CD4-positive, alpha-beta T cell (primary cell): ENCODE measurements around the gene VPS13D. TPM values are rescaled to one million over a fixed set of nuclear protein-coding genes. Genes with fewer than 3 reads are reported as not detected.
A peak's percentile ranks its signal among the peaks of the same experiment; 100 is the strongest.

Source experiments
- ATAC-seq: fragments of 200-7000 bp; cut with Tn5 transposase; one replicate; pipeline ENCODE4 v1.10.0; 2022; ENCODE audit warnings: mild to moderate bottlenecking; ENCODE audit not compliant: poor library complexity
- CTCF ChIA-PET: fragments of 350-600 bp; sonication (Branson Sonifier 250); formaldehyde crosslinking; loops from one replicate; lab custom pipeline; 2021; ENCODE audit warnings: antibody characterized with exemption, inconsistent platforms; lab: Charles Lee
- POLR2A ChIA-PET: fragments of 350-600 bp; sonication (Branson Sonifier 250); formaldehyde crosslinking; loops from one replicate; lab custom pipeline; 2021; ENCODE audit warnings: antibody characterized with exemption, inconsistent platforms; lab: Charles Lee
- DNase-seq, 14 experiments: peaks; one replicate each; pipeline ENCODE4 v3.0.0-alpha.2; 2013 to 2020; ENCODE audit warnings: mixed read lengths in 2 of 14
- H3K27ac ChIP-seq, 2 donors: one replicate each; pipeline versions ENCODE4 v1.5.1 to v1.7.0; 2013; ENCODE audit warnings: low read length in 2 of 2, low read depth in 1 of 2, mild to moderate bottlenecking in 1 of 2
- H3K27me3 ChIP-seq, 2 experiments: 1 replicate in 1 of 2; 2 replicates in 1 of 2; pipeline versions ENCODE4 v1.6.1 to v1.7.0; 2013; ENCODE audit warnings: low read length in 2 of 2, control low read depth in 1 of 2, mild to moderate bottlenecking in 1 of 2, moderate library complexity in 1 of 2; ENCODE audit not compliant: insufficient read depth in 2 of 2, control insufficient read depth in 1 of 2
- H3K36me3 ChIP-seq: one replicate; pipeline ENCODE4 v1.6.1; 2013; ENCODE audit warnings: low read length, control low read depth; ENCODE audit not compliant: insufficient read depth
- H3K4me1 ChIP-seq: one replicate; pipeline ENCODE4 v1.6.1; 2013; ENCODE audit warnings: low read length, control low read depth; ENCODE audit not compliant: insufficient read depth
- H3K4me3 ChIP-seq: one replicate; pipeline ENCODE4 v1.5.1; 2013; ENCODE audit warnings: mild to moderate bottlenecking, low read length, moderate library complexity
- H3K9me3 ChIP-seq, 2 experiments: 1 replicate in 1 of 2; 2 replicates in 1 of 2; pipeline versions ENCODE4 v1.6.1 to v1.7.0; 2013; ENCODE audit warnings: low read length in 2 of 2, mild to moderate bottlenecking in 2 of 2, control low read depth in 1 of 2, moderate library complexity in 1 of 2; ENCODE audit not compliant: control insufficient read depth in 1 of 2, insufficient read depth in 1 of 2
- H3K27ac Mint-ChIP-seq: one replicate; pipeline ENCODE4 v1.8.0; 2020; ENCODE audit warnings: mixed read lengths
- H3K27me3 Mint-ChIP-seq: one replicate; pipeline ENCODE4 v1.8.0; 2021; ENCODE audit warnings: mixed read lengths
- H3K36me3 Mint-ChIP-seq: one replicate; pipeline ENCODE4 v1.8.0; 2021; ENCODE audit warnings: low read depth, mixed read lengths
- H3K4me1 Mint-ChIP-seq: one replicate; pipeline ENCODE4 v1.8.0; 2021; ENCODE audit warnings: low read depth, mixed read lengths
- H3K4me3 Mint-ChIP-seq: one replicate; pipeline ENCODE4 v1.8.0; 2020; ENCODE audit warnings: mild to moderate bottlenecking, mixed read lengths
- H3K9me3 Mint-ChIP-seq: one replicate; pipeline ENCODE4 v1.8.0; 2020; ENCODE audit warnings: mixed read lengths
- intact Hi-C, 2 experiments: fragments of 100-400 bp; cut with DNase I in 1 of 2; cut with micrococcal nuclease in 1 of 2; formaldehyde crosslinking; loops; one replicate each; pipeline versions ENCODE4 v1.15.1 to v1.9.0; 2023 to 2025; cut with DNase I, micrococcal nuclease
- total RNA-seq, 174 experiments: library from RNA in 2 of 174; stranded (reverse) in 2 of 174; gene quantifications; one replicate each; pipeline ENCODE4 v1.2.3 and lab custom pipeline; 2021 to 2026
- TF ChIP-seq, protein P1 (sequence below): fragments of 200-600 bp; IDR thresholded peaks from one replicate; pipeline ENCODE4 v1.8.0; 2022; ENCODE audit warnings: antibody characterized with exemption, mild to moderate bottlenecking

VPS13D gene
- total RNA-seq, 2 experiments from 2014 or later = 63.0 to 67.3 TPM

DNA sequence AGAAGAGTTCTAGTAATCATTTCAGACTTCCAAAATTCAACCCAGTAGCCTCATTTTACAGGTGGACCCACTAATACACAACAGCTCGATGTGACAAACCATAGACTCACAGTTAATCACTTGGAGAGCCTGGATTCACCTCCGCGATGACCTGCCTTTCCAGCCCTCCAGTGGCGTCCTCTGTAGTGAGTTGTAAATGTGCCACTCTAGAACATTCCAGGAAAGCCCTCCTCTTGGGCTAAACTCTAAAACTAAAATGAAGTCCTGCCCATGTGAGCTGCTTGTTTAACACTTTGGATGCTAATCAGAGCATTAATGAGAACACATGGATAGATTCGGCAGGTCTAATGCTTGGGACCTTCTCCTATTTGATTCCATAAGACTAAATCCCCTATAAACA is 247.5 kb downstream of the VPS13D start:
- Histone ChIP-seq H3K27ac (no peak overlapping the region), H3K9me3 (no peaks in the 10 kb centered on the region), H3K27me3 (no peaks in the 10 kb centered on the region), H3K4me1 (peaks cover 77% of the 10 kb centered on the region), H3K36me3 (peaks cover 2% of the 10 kb centered on the region), H3K4me3 (no peak overlapping the region)
- Mint-ChIP-seq H3K27me3 (no peaks in the 10 kb centered on the region), H3K4me3 (peak overlapping the region; percentile 11), H3K4me1 (peaks cover 97% of the 10 kb centered on the region), H3K9me3 (no peaks in the 10 kb centered on the region), H3K27ac (peak overlapping the region; percentile 88), H3K36me3 (no peaks in the 10 kb centered on the region)
- ChIA-PET CTCF (no interaction called here), POLR2A (interaction anchor here (0.7 to 7.3 kb wide), 6 partner anchors 16 to 40 kb away, joined by 3 to 68 read pairs (median 5); no protein-coding TSS in a partner anchor)
- no peak for DNase-seq
- no peak for ATAC-seq
- intact Hi-C loops = loop anchor here (2.0 to 10.0 kb wide), 2 partner anchors 21 to 137 kb away; partner anchors contain the start of gene DHRS3 (in 1 of the 2)
- TF ChIP-seq, protein P1, sequence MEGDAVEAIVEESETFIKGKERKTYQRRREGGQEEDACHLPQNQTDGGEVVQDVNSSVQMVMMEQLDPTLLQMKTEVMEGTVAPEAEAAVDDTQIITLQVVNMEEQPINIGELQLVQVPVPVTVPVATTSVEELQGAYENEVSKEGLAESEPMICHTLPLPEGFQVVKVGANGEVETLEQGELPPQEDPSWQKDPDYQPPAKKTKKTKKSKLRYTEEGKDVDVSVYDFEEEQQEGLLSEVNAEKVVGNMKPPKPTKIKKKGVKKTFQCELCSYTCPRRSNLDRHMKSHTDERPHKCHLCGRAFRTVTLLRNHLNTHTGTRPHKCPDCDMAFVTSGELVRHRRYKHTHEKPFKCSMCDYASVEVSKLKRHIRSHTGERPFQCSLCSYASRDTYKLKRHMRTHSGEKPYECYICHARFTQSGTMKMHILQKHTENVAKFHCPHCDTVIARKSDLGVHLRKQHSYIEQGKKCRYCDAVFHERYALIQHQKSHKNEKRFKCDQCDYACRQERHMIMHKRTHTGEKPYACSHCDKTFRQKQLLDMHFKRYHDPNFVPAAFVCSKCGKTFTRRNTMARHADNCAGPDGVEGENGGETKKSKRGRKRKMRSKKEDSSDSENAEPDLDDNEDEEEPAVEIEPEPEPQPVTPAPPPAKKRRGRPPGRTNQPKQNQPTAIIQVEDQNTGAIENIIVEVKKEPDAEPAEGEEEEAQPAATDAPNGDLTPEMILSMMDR = no peak

DNA sequence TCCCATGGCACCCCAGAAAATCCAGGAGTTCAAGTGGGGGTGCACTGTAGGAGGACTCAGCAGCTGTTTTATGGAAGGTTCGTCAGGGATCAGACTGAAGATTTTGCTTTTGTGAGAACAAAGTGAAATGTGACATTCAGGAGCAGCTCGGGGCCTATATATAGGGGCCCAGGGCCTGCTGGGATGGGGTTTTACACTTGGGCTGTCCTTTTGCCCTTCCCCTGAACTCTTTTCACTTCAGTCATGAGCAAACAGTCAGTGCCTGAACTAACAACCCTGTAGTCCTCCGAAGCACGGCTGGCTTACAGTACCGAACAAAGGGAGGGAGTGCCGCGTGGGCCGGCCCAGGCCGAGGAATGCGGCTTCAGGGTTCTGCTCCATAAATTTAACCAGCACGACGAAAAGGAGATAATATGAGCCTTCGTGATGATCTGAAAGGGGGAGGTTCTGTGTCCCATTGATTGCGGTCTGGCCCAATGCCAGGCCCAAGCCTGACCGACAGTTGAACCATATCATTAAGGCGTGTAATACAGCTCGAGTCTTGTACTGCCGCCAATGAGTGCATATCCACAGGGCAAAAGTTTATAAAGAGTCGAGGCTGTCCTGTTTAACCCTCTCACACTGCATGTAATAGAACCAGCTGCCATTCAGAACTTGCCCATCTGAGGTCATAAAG is 248.2 kb downstream of the VPS13D start:
- ChIA-PET CTCF (interaction anchor here (0.8 to 1.2 kb wide), 2 partner anchors 9 to 44 kb away, joined by 3 to 4 read pairs; no protein-coding TSS in a partner anchor), POLR2A (interaction anchor here (0.7 to 7.3 kb wide), 12 partner anchors 16 to 139 kb away, joined by 3 to 68 read pairs (median 3); no protein-coding TSS in a partner anchor)
- ATAC-seq (peak; percentile 30), DNase-seq (peak in 5 of 14 experiments; percentile 6 to 38 (median 31))
- Mint-ChIP-seq H3K27me3 (no peaks in the 10 kb centered on the region), H3K4me3 (peak overlapping the region; percentile 78), H3K36me3 (peaks cover 2% of the 10 kb centered on the region), H3K4me1 (peaks cover 92% of the 10 kb centered on the region), H3K9me3 (no peaks in the 10 kb centered on the region), H3K27ac (peak overlapping the region; percentile 88)
- no peak overlapping the region for H3K4me3 ChIP-seq
- H3K27ac ChIP-seq = peak overlapping the region; percentile 36 to 52
- no peaks in the 10 kb centered on the region for H3K27me3 ChIP-seq
- TF ChIP-seq, protein P1 = no peak
- H3K4me1 ChIP-seq = peaks cover 70% of the 10 kb centered on the region
- intact Hi-C loops = loop anchor here (2.0 to 10.0 kb wide), 3 partner anchors 21 to 137 kb away; partner anchors contain the start of gene DHRS3 (in 1 of the 2)
- H3K36me3 ChIP-seq = peaks cover 2% of the 10 kb centered on the region
- no peaks in the 10 kb centered on the region for H3K9me3 ChIP-seq

DNA sequence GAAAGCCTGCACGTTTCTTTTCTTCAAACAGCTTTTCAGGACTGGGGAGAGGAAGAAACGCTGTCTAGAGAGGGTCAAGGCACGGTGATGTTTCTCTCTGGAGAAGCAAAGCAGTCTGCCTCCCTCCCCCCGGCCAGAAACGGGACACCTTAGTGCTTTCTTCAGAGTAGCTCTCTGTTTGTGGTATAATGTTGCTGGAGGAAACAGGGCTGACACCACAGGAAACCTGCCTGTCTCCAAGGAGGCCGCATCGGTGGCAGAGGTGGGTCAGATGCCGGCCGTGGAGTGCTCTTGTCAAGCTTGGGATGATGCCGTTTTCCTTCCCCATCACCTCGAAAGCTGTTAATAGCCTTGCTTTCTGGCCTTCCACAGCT is 248.8 kb downstream of the VPS13D start:
- Mint-ChIP-seq H3K27me3 (no peaks in the 10 kb centered on the region), H3K4me3 (peak overlapping the region; percentile 78), H3K9me3 (no peaks in the 10 kb centered on the region), H3K4me1 (peaks cover 86% of the 10 kb centered on the region), H3K27ac (peak overlapping the region; percentile 88), H3K36me3 (peaks cover 7% of the 10 kb centered on the region)
- Histone ChIP-seq H3K36me3 (peaks cover 2% of the 10 kb centered on the region), H3K27ac (peak overlapping the region; percentile 36 to 52), H3K27me3 (no peaks in the 10 kb centered on the region), H3K4me3 (no peak overlapping the region), H3K4me1 (peaks cover 65% of the 10 kb centered on the region), H3K9me3 (no peaks in the 10 kb centered on the region)
- intact Hi-C loops = loop anchor here in 1 of 2 experiments (2.0 to 10.0 kb wide), 2 partner anchors 44 to 136 kb away; partner anchors contain the start of gene DHRS3
- DNase-seq (peak; percentile 11 to 67 (median 42)), ATAC-seq (peak; percentile 58)
- ChIA-PET CTCF (interaction anchor here (0.8 to 1.2 kb wide), 2 partner anchors 9 to 44 kb away, joined by 3 to 4 read pairs; no protein-coding TSS in a partner anchor), POLR2A (interaction anchor here (0.7 to 7.3 kb wide), 11 partner anchors 16 to 139 kb away, joined by 3 to 68 read pairs (median 3); no protein-coding TSS in a partner anchor)
- TF ChIP-seq, protein P1 = no peak
